H1 (cell line): ENCODE measurements around the gene MACROD1.

ENCODE experiments used
- JUND ChIP-seq: IDR thresholded peaks from 2 replicates; pipeline ENCODE4 v1.6.1; 2011; ENCODE audit warnings: mild to moderate bottlenecking, improper control_type of control experiment, low read length
- KDM1A ChIP-seq: fragments of 200-600, 300-600 bp; sonication (generic); IDR thresholded peaks from 2 replicates; pipeline ENCODE4 v1.7.1; 2016; ENCODE audit warnings: mild to moderate bottlenecking, low read length, borderline replicate concordance
- KDM5A ChIP-seq: fragments of 200-600 bp; IDR thresholded peaks from 2 replicates; pipeline ENCODE4 v1.7.1; 2012; ENCODE audit warnings: mild to moderate bottlenecking, low read length, inconsistent platforms, mixed read lengths
- NANOG ChIP-seq: IDR thresholded peaks from 2 replicates; pipeline ENCODE4 v1.6.1; 2011; ENCODE audit warnings: low read length, low read depth, mild to moderate bottlenecking, inconsistent platforms; ENCODE audit not compliant: insufficient read depth, poor library complexity, severe bottlenecking
- PHF8 ChIP-seq: fragments of 200-600 bp; sonication (generic); conservative IDR thresholded peaks from 2 replicates; pipeline ENCODE4 v1.7.1; 2012; ENCODE audit warnings: low read depth, mild to moderate bottlenecking, inconsistent platforms, low read length, moderate library complexity
- POLR2A ChIP-seq, 2 experiments: IDR thresholded peaks; 1 replicate in 1 of 2; 2 replicates in 1 of 2; pipeline ENCODE4 v1.6.1; 2011; ENCODE audit warnings: low read depth in 2 of 2, low read length in 2 of 2, mild to moderate bottlenecking in 2 of 2; ENCODE audit errors: control extremely low read depth in 1 of 2
- RAD21 ChIP-seq, 2 experiments: IDR thresholded peaks in 1 of 2; conservative IDR thresholded peaks in 1 of 2; 2 replicates each; pipeline ENCODE4 v1.6.1; 2011; ENCODE audit warnings: low read depth in 2 of 2, low read length in 2 of 2, improper control_type of control experiment in 1 of 2, inconsistent platforms in 1 of 2, mild to moderate bottlenecking in 1 of 2, moderate library complexity in 1 of 2
- SIN3A ChIP-seq, 2 experiments: IDR thresholded peaks in 1 of 2; conservative IDR thresholded peaks in 1 of 2; 2 replicates each; pipeline ENCODE4 v1.6.1; 2011 to 2012; ENCODE audit warnings: low read length in 2 of 2, improper control_type of control experiment in 1 of 2, low read depth in 1 of 2, mild to moderate bottlenecking in 1 of 2
- SIX5 ChIP-seq: IDR thresholded peaks from 2 replicates; pipeline ENCODE4 v1.6.1; 2011; ENCODE audit warnings: mild to moderate bottlenecking, low read depth, low read length
- USF2 ChIP-seq: IDR thresholded peaks from 2 replicates; pipeline ENCODE4 v1.6.1; 2011; ENCODE audit warnings: low read length, improper control_type of control experiment
- TF ChIP-seq, protein P1 (sequence below), 3 experiments: IDR thresholded peaks; 1 replicate in 2 of 3; 2 replicates in 1 of 3; pipeline versions ENCODE4 v1.5.1 to v1.6.1; 2011; ENCODE audit warnings: low read length in 3 of 3, mild to moderate bottlenecking in 3 of 3, inconsistent platforms in 2 of 3, low read depth in 1 of 3, moderate library complexity in 1 of 3; ENCODE audit not compliant: insufficient read depth in 1 of 3; ENCODE audit errors: control extremely low read depth in 1 of 3
- TF ChIP-seq, protein P2 (sequence below): IDR thresholded peaks from 2 replicates; pipeline ENCODE4 v1.6.1; 2012; ENCODE audit warnings: inconsistent platforms

DNA sequence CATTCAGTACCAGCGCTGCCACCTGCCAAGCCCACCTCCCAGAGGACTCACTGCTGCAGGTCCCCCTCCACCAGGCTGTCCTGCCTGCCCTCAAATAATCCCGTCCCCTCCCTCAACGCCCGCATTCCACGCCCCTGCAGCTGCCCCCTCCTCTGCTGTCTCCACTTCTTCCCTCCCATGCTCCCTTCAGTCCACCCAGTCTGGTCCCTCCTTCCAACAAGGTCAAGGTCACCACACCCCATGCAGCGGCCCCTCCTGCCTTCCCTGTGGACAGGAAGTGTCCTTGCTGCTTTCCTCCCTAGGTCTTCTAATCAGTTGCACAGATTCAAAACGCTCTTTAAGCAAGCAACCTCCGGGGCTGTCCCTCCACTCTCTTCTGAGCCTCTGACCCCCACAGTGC is 12.1 kb downstream of the MACROD1 start:
- TF ChIP-seq, protein P1, sequence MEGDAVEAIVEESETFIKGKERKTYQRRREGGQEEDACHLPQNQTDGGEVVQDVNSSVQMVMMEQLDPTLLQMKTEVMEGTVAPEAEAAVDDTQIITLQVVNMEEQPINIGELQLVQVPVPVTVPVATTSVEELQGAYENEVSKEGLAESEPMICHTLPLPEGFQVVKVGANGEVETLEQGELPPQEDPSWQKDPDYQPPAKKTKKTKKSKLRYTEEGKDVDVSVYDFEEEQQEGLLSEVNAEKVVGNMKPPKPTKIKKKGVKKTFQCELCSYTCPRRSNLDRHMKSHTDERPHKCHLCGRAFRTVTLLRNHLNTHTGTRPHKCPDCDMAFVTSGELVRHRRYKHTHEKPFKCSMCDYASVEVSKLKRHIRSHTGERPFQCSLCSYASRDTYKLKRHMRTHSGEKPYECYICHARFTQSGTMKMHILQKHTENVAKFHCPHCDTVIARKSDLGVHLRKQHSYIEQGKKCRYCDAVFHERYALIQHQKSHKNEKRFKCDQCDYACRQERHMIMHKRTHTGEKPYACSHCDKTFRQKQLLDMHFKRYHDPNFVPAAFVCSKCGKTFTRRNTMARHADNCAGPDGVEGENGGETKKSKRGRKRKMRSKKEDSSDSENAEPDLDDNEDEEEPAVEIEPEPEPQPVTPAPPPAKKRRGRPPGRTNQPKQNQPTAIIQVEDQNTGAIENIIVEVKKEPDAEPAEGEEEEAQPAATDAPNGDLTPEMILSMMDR (IDR thresholded peaks at IDR 0.05; ENCODE audit: control extremely low read depth in 1 of 3, insufficient read depth in 1 of 3, low read depth in 1 of 3, low read length in 3 of 3), result no peak
- TF ChIP-seq, protein P2, sequence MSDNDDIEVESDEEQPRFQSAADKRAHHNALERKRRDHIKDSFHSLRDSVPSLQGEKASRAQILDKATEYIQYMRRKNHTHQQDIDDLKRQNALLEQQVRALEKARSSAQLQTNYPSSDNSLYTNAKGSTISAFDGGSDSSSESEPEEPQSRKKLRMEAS, result no peak
- TF ChIP-seq SIN3A (conservative IDR thresholded peaks at IDR 0.05 in 1 of 2, IDR thresholded peaks at IDR 0.05 in 1 of 2; ENCODE audit: low read depth in 1 of 2, low read length in 2 of 2) (no peak), JUND (no peak), PHF8 (no peak), POLR2A (IDR thresholded peaks at IDR 0.05; ENCODE audit: control extremely low read depth in 1 of 2, low read depth in 2 of 2, low read length in 2 of 2) (no peak), RAD21 (IDR thresholded peaks at IDR 0.05 in 1 of 2, conservative IDR thresholded peaks at IDR 0.05 in 1 of 2; ENCODE audit: low read depth in 2 of 2, low read length in 2 of 2) (no peak), SIX5 (no peak), KDM1A (no peak), USF2 (no peak), NANOG (no peak), KDM5A (no peak)
